Suppressor macrophage treated with lipopolysaccharide for 4 hours (primary cell): ENCODE results near the gene NEMP2.
A peak's percentile ranks its signal among the peaks of the same experiment; 100 is the strongest.
"Not testable (repeated sequence)": the region's sequence is repeated elsewhere in the genome, so short reads cannot be mapped to it uniquely, and the experiment has no call there.

Source experiments
- DNase-seq: peaks from one replicate; pipeline ENCODE4 v3.0.0-alpha.2; 2020

NEMP2 gene

DNA sequence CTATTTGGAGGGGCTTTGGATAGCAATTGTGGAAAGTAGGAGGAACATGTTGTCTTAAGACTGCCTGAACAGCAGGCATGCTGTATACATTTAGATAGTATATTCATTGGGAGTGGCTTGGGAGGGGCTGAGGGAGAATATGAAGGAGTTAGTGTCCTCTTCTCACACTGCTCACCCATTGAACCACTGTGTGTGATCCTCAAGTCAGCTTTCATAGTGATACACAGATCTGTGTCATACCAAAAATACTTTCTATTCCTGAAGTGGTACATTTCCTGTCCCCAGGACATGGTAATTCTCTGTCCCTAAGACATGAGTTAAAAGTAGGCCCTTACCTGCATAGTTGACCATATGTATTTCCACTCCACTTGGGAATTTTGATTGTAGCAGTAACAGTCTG is 9.6 kb downstream of the NEMP2 start:
- DNase-seq: no peak

DNA sequence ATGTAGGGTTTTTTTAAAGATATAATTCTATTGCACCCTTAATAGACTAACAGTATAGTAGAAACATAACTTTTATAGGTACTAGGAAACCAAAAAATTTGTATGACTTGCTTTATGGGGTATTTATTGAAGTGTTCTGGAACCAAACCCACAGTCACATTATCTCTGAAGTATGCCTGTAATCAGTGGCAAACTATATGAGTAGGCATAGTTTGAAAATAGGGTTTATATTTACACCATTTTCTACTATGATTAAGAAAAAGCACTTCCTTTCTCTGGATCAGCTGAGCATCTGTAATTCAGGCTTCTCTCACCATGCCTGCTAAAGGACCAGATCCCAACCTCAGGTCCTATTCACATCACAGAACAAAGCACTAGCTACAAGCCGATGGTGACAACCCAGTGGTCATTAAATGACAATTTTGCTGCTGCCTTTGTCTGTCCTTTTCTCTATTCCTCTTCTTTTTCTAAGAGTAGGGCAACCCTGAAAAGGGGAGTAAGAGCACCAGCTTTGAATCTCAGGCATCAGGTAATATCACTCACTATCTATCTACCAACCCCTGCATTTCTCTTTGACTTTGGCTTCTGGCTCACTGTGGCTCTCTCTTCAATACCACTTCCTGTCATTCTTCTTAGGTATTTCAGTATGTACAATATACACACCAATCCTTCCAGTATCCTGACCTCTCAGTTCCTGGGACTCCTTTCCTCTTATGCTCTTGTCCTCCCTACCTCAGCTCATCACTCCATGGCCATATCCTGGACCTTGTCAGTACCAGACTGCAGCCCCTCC is 14.4 kb downstream of the NEMP2 start:
- DNase-seq: no peak

DNA sequence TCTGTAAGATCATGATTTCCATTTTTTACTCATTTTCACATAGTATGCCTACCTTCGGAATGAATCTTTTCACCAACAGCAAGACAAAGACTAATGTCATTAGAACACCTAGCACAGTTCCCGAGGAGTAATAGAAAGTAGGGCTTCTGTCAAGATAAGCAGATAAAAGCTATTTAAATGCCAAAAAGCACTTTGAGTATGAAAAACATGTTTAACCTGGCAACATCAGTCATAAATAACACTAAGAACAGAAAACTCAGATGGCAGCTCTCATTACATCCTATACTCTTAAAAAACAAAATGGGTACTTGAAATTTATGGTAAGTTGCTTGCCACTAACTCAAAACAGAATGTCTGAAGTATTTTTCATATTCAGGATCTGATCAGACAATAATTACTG is 17.1 kb downstream of the NEMP2 start:
- DNase-seq: no peak

DNA sequence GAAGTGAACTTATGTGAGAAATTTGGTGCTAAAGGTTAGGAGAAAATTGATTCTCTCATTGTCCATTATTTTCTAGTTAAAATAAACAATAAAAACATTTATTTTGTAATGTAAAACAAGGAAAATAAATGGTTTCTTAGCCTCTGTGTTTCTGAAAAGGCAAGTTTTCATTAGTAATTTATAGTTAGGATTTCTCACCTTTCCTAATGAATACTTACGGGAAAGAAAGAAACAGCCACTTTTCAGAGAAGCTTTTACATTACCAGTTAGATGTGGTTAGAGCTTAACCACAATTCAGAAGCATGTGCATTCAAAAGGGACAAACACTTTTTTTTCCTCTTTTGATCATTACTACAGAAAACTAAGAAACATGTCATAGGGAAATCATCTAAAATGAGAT is 18.8 kb downstream of the NEMP2 start:
- no peak for DNase-seq

DNA sequence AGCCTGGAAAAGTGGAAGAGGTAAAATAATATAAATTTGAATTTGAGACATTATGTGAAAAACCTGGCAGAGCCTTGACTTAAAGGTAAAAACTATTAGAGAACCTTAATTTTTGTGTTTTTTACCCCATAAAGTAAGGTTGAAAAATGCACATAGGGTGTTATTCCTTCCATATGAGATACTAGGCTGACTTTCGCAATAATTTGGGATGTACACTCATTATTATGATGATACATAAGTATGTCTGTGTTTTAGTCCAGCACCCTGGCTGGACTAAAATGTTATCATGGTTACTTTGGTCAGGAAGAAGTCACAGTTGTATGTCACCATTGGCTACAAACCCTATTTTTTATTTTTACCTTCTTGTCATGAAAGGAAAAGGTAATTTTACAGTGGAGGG is 19.8 kb downstream of the NEMP2 start:
- DNase-seq: no peak

DNA sequence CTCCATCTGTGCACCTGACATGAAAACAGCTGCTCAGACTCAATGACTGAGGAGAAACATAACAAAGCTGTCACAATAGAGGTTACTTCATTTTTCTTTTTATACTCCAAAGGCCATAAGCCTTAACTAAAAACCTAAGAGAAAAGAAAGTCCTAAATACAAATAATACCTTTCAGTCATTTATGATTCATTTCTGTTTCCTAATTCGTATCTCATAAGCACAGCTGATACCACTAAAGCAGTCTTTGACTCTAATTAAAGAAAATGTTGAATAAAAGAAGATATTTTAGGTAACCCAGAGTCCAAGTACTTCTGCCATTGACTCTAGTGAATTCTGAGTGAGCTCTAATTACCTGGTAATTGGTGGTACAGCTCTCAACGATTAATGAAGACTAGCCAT is 20.6 kb downstream of the NEMP2 start:
- no peak for DNase-seq

DNA sequence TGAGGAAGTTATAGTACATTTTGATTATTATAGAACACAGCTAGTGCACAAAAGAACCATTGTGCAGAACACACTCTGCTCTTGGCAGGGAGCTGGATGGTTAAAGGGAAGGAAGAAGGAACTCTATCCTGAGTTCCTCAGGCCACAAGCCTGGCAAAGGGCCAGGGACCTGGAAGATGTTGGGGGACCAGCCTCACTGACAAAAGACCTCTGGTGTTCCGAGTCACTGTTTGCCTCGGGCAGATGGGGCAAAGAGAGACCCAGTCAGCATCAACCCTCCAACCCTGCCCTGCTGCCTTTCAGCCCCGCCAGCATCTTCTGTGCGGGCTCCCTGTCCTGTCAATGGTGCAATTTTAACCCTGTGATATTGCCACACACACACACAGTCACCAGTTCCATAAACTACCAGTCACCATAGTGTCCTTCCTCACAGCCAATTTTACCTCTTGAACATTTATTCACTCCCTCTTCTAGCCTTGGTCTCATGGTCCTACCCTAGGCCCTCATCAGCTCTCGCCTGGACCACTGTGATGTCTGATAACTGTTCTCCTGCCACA is 21.9 kb downstream of the NEMP2 start:
- peak; percentile 9 for DNase-seq

DNA sequence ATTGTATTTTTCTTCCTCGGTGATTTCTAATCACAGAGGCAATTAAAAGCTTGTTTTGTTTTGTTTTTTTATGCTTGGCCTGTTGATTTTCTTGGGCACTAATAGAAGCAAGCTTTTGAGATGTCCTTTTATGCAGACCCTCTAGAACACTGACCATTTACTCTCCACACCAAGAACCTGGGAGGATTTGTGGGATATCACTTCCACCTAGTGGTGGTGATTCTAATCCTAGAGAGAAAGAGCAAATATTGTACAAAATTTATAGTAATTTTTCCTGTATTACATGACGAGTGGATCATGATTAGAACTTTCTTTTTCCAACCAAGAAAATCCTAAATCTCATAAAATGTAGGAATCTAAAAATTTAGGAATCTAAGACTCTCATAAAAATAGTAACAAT is 23.4 kb downstream of the NEMP2 start:
- DNase-seq: no peak

DNA sequence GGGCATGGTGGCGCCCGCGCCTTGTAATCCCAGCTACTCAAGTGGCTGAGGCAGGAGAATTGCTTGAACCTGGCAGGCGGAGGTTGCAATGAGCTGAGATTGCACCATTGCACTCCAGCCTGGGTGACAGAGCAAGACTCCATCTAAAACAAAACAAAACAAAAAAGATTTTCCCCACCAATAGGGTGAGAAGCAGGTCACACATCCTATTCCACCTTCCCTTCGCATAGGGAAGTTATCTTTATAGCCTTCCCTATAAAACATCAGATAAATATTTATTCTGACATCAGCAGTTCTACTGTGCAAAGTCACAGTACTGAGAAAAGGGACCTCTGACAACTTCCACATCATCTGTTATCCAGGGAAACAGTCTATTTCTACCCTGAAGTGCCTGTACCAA is 24.6 kb downstream of the NEMP2 start:
- not testable (repeated sequence) for DNase-seq

DNA sequence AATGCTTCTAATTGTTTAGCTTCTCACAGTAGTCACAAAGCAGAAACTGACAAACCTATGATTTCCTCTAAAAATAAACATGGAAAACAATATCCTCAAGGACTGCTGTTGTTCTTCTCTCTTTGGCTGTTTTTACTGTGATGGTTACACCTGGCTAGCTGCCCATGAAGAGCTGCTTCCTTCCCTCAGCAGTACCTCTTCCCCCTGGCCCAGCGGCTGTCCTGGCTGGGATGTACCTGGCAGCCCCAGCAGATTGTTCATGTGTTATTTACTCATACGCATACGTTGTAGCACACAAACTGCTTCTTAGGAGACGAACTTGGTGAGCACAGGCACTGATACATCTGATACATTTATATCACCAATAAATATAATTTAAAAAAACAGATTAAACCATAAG is 27.4 kb downstream of the NEMP2 start:
- DNase-seq: no peak

DNA sequence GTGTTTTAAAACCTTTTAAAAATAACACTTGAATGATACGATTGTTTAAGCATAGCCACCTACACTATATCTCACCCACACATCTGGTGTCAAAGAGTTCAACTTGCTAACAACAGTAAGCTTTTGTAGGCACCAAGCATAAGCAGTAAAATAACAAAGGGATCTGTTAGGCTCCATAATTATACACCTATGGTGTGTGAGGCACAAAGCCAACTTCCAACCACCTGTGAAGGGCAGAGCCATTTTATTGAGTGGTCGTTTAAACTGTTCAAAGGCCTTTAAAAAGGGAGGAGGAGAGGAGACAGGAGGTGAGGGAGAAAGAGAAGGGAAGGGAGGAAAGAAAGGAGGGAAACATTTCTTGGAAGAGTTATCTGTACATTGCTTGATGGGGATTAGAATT is 27.9 kb downstream of the NEMP2 start:
- DNase-seq: no peak

DNA sequence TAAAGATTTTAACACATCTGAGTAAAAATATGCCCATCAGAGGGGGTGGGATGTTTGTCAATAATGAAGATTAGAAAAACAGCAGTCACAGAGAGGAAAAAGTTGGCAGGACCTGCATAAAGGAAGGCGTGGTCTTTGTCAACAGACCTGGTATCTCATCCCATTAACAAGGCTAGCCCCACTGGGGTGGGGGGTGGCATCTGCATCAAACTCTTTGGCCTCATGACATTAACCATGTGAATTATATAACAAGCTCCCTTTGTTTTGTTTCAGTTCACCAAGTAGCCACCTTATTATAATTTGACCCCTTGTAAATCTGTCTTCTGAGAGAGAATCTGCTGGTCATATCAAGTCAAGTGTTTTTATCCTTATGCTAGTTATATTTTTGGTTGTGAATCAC is 28.8 kb downstream of the NEMP2 start:
- DNase-seq: no peak

DNA sequence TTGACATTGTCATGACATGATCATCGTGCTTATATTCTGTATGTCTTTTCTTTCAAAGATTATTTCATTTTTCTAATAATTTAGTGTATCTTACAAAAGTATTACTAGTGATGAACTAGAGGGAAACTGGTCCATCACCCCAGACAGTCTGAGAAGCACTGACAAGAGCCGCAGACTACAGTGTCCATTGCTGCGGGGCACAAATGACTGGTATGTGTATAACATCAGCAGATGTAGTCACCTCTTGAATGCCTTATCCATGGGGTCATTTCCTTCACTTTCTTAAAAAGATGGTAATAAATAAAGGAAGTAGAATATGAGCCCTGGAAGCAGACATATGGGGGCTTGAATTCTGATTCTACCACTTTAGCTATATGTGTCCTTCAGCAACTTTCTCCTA is 29.6 kb downstream of the NEMP2 start:
- no peak for DNase-seq

DNA sequence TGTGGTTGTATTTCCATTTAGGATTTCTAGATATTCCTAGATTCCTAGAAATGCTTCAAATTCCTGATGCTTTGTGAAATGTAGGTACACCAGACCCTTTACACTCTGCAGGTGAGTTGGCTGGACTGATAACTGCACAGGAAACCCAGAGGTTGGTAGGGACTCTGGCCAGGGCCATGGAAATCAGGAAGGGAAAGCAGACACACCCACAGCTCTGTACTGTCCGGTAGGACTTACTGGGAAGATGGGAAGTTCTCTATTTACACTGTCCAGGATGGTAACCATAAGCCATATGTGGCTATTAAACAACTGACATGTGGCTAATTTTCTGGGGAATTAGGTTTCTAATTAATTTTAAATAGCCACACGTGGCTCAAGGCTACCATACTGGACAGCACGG is 31.4 kb downstream of the NEMP2 start:
- no peak for DNase-seq

DNA sequence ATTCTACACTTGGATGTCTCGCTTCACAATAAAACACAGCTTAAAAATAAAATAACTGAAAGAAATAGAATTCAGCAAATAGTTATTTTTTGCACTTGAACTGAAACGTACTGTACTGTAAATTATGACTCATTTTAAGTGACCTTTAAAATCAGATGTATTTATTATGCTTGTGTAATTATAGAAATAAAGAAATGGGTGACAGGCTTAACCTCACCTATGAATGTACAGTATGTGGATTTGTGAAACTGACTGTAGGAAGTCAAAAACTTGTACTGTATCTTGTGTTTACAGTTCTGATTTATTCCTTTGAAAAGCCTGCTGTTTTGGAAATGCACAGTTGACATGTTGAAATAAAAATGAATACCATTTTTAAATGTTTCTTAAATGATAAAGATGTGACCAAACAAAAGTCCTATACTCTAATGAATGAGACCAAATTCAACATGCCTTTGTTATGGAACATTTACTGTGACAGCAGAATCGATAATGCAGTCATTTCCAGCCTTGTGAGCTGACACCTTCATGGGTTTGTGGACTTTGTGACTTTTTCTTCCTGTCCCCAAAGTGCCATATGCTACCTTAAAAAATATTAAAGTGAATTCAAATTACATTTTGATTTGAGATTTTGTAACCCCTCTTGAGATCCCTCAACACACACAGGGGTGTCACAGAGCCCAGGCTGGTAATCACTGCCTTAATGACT is 32.7 kb downstream of the NEMP2 start:
- no peak for DNase-seq

DNA sequence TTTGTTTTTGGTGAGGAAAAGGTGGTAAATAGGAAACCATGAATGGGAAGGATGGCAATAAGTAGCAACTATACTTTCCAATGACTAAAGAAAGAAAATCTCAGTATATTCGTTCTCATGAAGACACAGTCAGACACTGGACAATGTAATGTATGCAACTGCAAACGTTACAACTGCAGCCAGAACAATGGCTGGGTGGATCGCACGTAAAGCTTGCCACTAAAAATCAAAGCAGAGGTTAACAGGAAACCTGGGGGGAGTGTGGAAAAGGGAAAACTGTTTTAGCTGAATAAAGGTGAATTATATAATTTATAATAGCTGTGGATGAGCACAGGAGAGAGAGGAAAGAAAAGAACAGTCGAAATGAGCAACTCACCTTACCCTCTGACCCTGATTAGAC is 33.3 kb downstream of the NEMP2 start:
- DNase-seq: no peak

DNA sequence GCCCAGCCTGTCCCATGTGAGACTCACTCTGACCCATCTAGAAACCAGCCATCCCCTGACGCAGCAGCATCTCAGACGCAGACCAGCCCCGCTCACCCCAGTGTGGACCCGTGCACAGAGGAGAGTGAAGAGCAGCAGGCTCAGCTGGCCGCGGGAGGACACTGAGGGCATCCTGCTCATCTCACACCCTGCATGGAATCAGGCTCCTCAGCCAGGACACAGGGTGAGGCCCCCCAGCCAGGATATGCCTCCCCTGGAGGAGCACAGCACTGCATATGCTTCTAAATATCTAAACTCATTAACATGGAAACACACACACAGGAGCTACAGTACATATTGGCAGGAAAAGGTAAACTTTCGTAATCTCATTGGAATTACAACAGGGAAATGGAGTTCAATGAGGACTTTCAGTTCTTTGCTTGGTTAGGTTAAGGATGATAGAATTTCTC is 34.4 kb downstream of the NEMP2 start:
- DNase-seq: no peak

DNA sequence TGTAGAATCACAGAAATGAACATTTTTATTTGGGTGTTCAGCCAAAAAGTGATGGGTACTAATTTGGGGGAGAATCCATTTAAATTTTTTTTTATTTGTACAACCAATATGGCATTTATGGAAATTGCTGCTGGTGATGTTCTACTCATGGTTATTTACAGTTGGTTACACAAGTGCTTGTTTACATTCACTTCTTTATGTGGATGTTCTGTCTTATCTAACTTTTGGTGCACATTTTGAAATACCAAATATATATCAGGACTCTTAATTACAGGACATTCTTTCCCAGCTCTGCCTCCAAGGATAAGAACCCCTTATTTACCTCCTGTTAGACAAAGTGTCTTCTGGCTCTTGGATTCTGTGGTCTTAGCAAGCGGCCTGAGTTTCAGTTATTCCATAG is 35.2 kb downstream of the NEMP2 start:
- no peak for DNase-seq

DNA sequence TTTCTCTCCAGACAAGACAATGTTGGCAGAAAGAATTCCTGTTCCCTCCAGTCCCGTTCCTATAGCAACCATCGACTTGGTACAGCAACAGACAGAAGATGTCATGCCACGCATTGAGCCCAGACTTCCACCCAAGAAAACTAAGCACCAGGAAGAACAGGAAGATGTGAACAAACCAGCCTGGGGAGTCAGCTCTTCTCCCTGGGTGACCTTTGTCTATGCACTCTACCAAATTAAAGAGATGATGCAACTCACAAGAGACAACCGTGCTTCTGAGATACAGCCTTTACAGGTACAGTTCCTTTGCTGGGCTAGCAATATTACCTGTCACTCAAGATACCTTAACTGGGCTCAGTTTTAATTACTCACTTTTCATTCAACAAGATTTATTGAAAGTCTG is 37.1 kb downstream of the NEMP2 start:
- DNase-seq: no peak

DNA sequence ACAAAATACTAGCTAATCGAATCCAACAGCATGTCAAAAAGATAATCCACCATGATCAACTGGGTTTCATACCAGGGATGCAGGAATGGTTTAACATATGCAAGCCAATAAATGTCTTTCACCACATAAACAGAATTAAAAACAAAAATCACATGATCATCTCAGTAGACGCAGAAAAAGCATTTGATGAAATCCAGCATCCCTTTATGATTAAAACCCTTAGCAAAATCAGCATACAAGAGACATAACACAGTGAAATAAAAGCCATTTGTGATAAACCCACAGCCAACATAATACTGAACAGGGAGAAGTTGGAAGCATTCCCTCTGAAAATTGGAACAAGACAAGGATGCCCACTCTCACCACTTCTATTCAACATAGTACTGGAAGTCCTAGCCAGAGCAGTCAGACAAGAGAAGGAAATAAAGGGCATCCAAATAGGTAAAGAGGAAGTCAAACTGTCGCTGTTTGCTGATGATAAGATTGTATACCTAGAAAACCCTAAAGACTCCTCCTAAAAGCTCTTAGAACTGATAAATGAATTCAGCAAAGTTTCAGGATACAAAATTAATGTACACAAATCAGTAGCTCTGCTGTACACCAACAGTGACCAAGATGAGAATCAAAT is 39.8 kb downstream of the NEMP2 start:
- DNase-seq: not testable (repeated sequence)

DNA sequence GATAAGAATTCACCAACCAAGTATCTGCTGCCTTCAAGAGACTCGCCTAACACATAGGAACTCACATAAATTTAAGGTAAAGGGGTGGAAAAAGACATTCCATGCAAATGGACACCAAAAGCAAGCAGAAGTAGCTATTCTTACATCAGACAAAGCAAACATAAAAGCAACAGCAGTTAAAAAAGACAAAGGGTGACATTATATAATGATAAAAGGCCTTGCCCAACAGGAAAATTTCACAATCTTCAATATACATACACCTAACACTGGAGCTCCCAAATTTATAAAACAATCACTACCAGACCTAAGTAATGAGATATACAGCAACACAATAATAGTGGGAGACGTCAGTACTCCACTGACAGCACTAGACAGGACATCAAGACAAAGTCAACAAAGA is 41.4 kb downstream of the NEMP2 start:
- no peak for DNase-seq

DNA sequence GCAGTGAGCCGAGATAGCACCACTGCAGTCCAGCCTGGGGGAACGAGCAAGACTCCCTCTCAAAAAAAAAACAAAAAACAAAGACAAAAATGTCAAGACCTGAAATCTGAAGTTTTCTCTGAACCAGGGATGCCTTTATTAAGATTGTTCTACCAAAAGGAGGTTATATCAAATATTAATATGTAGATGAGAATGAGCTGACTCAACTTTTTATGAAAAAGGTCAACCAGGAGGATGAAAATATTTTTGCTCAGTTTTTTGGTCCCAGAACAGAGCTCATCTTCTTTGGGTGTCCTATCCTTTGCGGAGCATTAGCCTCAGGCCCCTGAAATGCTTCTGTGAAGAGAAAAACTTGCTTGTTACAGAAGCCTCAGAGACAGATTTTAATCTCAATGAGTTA is 44.0 kb downstream of the NEMP2 start:
- no peak for DNase-seq

DNA sequence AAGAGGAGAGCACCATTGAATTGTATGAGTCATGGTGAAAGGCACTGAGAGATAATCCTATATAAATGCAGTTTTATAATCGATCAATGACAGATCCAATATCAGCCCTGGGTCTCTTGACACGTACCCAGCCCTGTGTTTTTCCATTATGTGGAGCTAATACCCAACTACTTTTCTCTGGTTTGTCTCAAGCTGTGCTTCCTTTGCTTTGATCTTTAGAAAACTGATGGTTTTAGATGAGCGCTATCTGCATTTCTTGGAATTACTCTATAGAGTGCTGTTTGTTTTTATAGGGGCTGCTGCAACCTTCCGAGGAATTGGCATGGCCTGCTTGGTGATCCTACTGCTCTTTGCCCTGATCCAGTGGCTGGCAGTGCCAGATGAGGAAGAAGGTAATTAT is 45.0 kb downstream of the NEMP2 start:
- DNase-seq: no peak
